ENCODE results near the gene PALD1. TPM values are rescaled to one million over a fixed set of nuclear protein-coding genes. Genes with fewer than 3 reads are reported as not detected.

PALD1 gene
- total and polyA plus RNA-seq, 2 experiments from 2014 or later: 11.9 to 58.2 TPM

DNA sequence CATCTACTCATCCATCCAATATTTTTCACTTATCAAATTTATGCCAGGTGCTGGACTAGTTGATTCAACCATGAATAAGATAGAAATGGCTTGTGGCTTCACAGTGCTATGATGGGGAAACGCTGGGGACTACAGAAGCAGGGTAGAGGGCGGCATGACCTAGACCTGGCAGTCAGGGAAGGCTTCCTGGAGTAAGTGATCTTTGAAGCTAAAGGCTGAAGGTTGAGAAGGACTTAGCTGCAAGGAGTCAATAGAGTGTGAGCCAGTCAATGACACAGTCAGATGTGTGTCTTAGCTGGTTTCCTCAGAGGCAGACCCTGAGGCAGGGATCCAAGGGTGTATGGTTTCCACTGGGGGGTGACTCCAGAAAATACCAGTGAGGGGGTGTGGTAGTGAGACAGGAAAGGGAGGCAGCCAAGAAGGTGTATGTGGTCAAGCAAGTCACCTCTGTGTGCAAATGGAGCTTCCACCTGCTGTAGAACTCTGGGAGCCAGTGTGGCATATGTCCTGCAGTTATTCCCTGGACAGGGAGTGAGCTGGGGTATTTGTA is 113.7 kb downstream of the PALD1 start:
- H3K4me1 ChIP-seq (ENCODE audit: insufficient read depth): peaks cover 6% of the 10 kb centered on the region; the same call in 1 of the 2 replicates
- Mint-ChIP-seq H3K4me3 (no peak overlapping the region), H3K9me3 (no peaks in the 10 kb centered on the region), H3K27ac (no peak overlapping the region), H3K36me3 (ENCODE audit: low read depth) (no peaks in the 10 kb centered on the region), H3K4me1 (peaks cover 24% of the 10 kb centered on the region), H3K27me3 (ENCODE audit: insufficient read depth, low read depth, poor library complexity) (peaks cover 4% of the 10 kb centered on the region)
- no peaks in the 10 kb centered on the region for H4K20me1 ChIP-seq (replicated peaks; ENCODE audit: insufficient read depth)
- ATAC-seq (no peak), DNase-seq (ENCODE audit: low spot score) (no peak)
- H3K79me2 ChIP-seq (replicated peaks; ENCODE audit: insufficient read depth): no peaks in the 10 kb centered on the region
- no peaks in the 10 kb centered on the region for H3F3A ChIP-seq (replicated peaks; ENCODE audit: low read depth)
- TF ChIP-seq EZH2 (IDR thresholded peaks at IDR 0.05; ENCODE audit: low read depth, unreplicated experiment): no peak
- TF ChIP-seq EZH2phosphoT487 (IDR thresholded peaks at IDR 0.05; ENCODE audit: unreplicated experiment): no peak
- no peak for TF ChIP-seq NANOG (IDR thresholded peaks at IDR 0.05; ENCODE audit: borderline replicate concordance)
- no peak for TF ChIP-seq ZNF462 (CRISPR knock-in tag; IDR thresholded peaks at IDR 0.05)
- no peak for TF ChIP-seq CTCF (conservative IDR thresholded peaks at IDR 0.05; ENCODE audit: low read depth in 2 of 2)
- TF ChIP-seq, protein P1, sequence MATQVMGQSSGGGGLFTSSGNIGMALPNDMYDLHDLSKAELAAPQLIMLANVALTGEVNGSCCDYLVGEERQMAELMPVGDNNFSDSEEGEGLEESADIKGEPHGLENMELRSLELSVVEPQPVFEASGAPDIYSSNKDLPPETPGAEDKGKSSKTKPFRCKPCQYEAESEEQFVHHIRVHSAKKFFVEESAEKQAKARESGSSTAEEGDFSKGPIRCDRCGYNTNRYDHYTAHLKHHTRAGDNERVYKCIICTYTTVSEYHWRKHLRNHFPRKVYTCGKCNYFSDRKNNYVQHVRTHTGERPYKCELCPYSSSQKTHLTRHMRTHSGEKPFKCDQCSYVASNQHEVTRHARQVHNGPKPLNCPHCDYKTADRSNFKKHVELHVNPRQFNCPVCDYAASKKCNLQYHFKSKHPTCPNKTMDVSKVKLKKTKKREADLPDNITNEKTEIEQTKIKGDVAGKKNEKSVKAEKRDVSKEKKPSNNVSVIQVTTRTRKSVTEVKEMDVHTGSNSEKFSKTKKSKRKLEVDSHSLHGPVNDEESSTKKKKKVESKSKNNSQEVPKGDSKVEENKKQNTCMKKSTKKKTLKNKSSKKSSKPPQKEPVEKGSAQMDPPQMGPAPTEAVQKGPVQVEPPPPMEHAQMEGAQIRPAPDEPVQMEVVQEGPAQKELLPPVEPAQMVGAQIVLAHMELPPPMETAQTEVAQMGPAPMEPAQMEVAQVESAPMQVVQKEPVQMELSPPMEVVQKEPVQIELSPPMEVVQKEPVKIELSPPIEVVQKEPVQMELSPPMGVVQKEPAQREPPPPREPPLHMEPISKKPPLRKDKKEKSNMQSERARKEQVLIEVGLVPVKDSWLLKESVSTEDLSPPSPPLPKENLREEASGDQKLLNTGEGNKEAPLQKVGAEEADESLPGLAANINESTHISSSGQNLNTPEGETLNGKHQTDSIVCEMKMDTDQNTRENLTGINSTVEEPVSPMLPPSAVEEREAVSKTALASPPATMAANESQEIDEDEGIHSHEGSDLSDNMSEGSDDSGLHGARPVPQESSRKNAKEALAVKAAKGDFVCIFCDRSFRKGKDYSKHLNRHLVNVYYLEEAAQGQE (IDR thresholded peaks at IDR 0.05; ENCODE audit: unreplicated experiment): no peak
- no peak for TF ChIP-seq POLR2AphosphoS5 (IDR thresholded peaks at IDR 0.05; ENCODE audit: low read depth)
- no peak for TF ChIP-seq CREB1 (CRISPR knock-in tag; IDR thresholded peaks at IDR 0.05; ENCODE audit: low read depth)
- no peak for TF ChIP-seq ETS1 (IDR thresholded peaks at IDR 0.05)
- TF ChIP-seq ZNF331 (CRISPR knock-in tag; IDR thresholded peaks at IDR 0.05; ENCODE audit: low read depth): no peak
- TF ChIP-seq STAT1 (IDR thresholded peaks at IDR 0.05; ENCODE audit: unreplicated experiment): no peak
- no peak for TF ChIP-seq ZNF114 (CRISPR knock-in tag; IDR thresholded peaks at IDR 0.05)
- H3K27ac ChIP-seq (ENCODE audit: low read depth): no peak overlapping the region
- no peak overlapping the region for H3K4me2 ChIP-seq
- no peak overlapping the region for H3K4me3 ChIP-seq
- H3K9me2 ChIP-seq (ENCODE audit: insufficient read depth): peaks cover 9% of the 10 kb centered on the region; the same call in 1 of the 2 replicates
- no peaks in the 10 kb centered on the region for H3K36me3 ChIP-seq (ENCODE audit: insufficient read depth)
- H2AFZ ChIP-seq: no peak overlapping the region
- no peaks in the 10 kb centered on the region for H3K27me3 ChIP-seq (ENCODE audit: insufficient read depth)
